Loucy (cell line): Measurements from ENCODE around the gene TCP10L.

ENCODE experiments used
- CTCF ChIP-seq: fragments of 200-600 bp; sonication (generic); conservative IDR thresholded peaks from 2 replicates; pipeline ENCODE4 v1.5.1; 2014; ENCODE audit warnings: mild to moderate bottlenecking, antibody characterized with exemption, low read length
- EZH2phosphoT487 ChIP-seq: fragments of 200-600 bp; IDR thresholded peaks from 2 replicates; pipeline ENCODE4 v1.6.1; 2018; ENCODE audit warnings: antibody characterized with exemption, mild to moderate bottlenecking, moderate library complexity, borderline replicate concordance

GRCh38 chr21:32538147-32538792, 47.1 kb downstream of the TCP10L start:
- TF ChIP-seq CTCF = no peak
- TF ChIP-seq EZH2phosphoT487 = no peak
